ENCODE data around the gene SLC24A1. TPM values are rescaled to one million over a fixed set of nuclear protein-coding genes. Genes with fewer than 3 reads are reported as not detected.

Gene SLC24A1
- total RNA-seq, 1 donor from 2014 or later = 3.7 TPM

DNA sequence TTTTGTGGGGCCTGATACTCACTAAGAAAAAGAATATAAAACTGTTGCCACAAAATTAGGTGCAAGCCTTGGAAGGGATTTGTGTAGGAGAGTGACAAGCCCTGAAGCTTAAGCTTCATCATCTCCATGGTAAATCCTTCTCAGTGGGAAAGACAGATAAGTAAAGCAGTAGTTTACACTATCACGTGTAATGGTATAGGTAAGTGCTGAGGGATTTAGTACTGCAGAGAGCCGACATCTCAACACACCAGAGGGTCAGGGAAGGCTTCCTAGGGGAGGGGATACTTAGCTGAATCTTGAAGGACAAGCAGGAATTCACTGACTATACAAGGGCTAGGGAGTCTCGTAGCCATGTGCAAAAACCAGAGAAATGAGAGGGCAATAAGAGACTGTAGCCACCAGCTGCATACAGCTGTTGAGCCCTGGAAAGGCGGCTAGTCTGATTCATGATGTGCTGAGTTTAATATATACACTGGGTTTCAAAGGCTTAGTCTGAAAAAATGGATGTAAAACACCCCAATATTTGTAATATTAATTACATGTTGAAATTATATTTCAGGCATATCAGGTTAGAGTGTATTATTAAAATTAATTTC is 11.1 kb downstream of the SLC24A1 start:
- Histone ChIP-seq H3K9me3 (ENCODE audit: control insufficient read depth in 3 of 3, low read length in 3 of 3) (no peaks in the 10 kb centered on the region), H3K27ac (ENCODE audit: low read depth, low read length) (no peak overlapping the region), H3K4me1 (ENCODE audit: control insufficient read depth in 3 of 3, insufficient read depth in 3 of 3, low read length in 3 of 3) (no peaks in the 10 kb centered on the region), H3K4me3 (ENCODE audit: low read length in 3 of 3) (no peak overlapping the region), H3K9ac (ENCODE audit: low read depth in 1 of 3, low read length in 3 of 3) (no peak overlapping the region), H3K27me3 (ENCODE audit: control insufficient read depth in 3 of 3, insufficient read depth in 3 of 3, low read length in 3 of 3) (no peaks in the 10 kb centered on the region), H3K36me3 (ENCODE audit: control insufficient read depth in 3 of 3, insufficient read depth in 3 of 3, low read length in 3 of 3) (no peaks in the 10 kb centered on the region)

DNA sequence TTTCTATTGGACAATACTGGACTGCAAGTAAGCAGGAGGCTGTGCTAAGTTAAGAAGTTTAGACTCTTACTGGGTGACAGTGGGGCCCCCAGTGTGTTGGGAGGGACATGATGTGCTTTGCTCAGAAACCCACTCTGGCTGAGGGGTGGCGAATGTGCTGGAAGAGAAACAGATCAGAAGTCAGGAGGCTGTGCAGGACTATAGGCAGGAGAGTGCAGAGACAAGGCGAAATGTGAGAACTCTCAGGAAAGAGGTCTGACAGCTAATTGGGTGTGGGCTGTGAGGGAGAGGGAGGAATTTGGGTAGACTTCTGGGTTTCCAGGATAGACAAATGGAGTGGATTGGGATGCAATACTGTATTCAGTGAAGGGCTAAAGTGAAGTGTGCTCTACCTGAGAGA is 12.0 kb downstream of the SLC24A1 start:
- Histone ChIP-seq H3K9me3 (ENCODE audit: control insufficient read depth in 3 of 3, low read length in 3 of 3) (no peaks in the 10 kb centered on the region), H3K4me1 (ENCODE audit: control insufficient read depth in 3 of 3, insufficient read depth in 3 of 3, low read length in 3 of 3) (peaks cover 0 to 6% (median under 1%) of the 10 kb centered on the region in 3 donors)

DNA sequence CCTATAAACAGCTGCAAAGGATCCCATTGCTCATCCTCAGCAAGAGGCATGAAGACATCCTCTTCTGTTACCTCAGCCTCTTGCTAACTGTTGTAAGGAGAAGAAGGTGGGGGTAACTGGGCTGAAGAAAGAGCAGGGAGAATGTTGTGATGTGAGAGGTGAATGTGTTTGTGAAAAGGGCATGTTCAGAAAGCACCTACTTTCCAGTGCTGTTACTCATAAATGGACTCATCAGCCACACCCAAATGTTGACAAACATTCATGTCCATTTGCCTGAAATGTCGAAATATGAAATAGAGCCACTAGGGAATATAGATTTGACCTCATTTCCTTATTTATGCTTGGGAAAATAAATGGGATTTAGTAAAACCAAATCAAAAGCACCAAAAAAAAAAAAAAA is 12.6 kb downstream of the SLC24A1 start:
- H3K4me1 ChIP-seq (ENCODE audit: control insufficient read depth in 3 of 3, insufficient read depth in 3 of 3, low read length in 3 of 3) = peaks cover 0 to 10% (median 2%) of the 10 kb centered on the region in 3 donors
- H3K27me3 ChIP-seq (ENCODE audit: control insufficient read depth in 3 of 3, insufficient read depth in 3 of 3, low read length in 3 of 3) = no peaks in the 10 kb centered on the region
- H3K27ac ChIP-seq (ENCODE audit: low read depth, low read length) = no peak overlapping the region
- no peaks in the 10 kb centered on the region for H3K36me3 ChIP-seq (ENCODE audit: control insufficient read depth in 3 of 3, insufficient read depth in 3 of 3, low read length in 3 of 3)
- H3K4me3 ChIP-seq (ENCODE audit: low read length in 3 of 3) = no peak overlapping the region
- H3K9me3 ChIP-seq (ENCODE audit: control insufficient read depth in 3 of 3, low read length in 3 of 3) = no peaks in the 10 kb centered on the region
- H3K9ac ChIP-seq (ENCODE audit: low read depth in 1 of 3, low read length in 3 of 3) = no peak overlapping the region

More for the DNA sequence above, 12.0 kb downstream of the SLC24A1 start:
- Histone ChIP-seq H3K27ac (ENCODE audit: low read depth, low read length) (no peak overlapping the region), H3K9ac (ENCODE audit: low read depth in 1 of 3, low read length in 3 of 3) (no peak overlapping the region), H3K36me3 (ENCODE audit: control insufficient read depth in 3 of 3, insufficient read depth in 3 of 3, low read length in 3 of 3) (no peaks in the 10 kb centered on the region), H3K27me3 (ENCODE audit: control insufficient read depth in 3 of 3, insufficient read depth in 3 of 3, low read length in 3 of 3) (no peaks in the 10 kb centered on the region), H3K4me3 (ENCODE audit: low read length in 3 of 3) (no peak overlapping the region)

GRCh38 chr15:65638109-65638508 is 16.4 kb downstream of the SLC24A1 start:
- H3K36me3 ChIP-seq (ENCODE audit: control insufficient read depth in 3 of 3, insufficient read depth in 3 of 3, low read length in 3 of 3) = no peaks in the 10 kb centered on the region
- H3K27ac ChIP-seq (ENCODE audit: low read depth, low read length) = no peak overlapping the region
- no peaks in the 10 kb centered on the region for H3K9me3 ChIP-seq (ENCODE audit: control insufficient read depth in 3 of 3, low read length in 3 of 3)
- no peak overlapping the region for H3K9ac ChIP-seq (ENCODE audit: low read depth in 1 of 3, low read length in 3 of 3)
- H3K4me3 ChIP-seq (ENCODE audit: low read length in 3 of 3) = no peak overlapping the region
- H3K27me3 ChIP-seq (ENCODE audit: control insufficient read depth in 3 of 3, insufficient read depth in 3 of 3, low read length in 3 of 3) = no peaks in the 10 kb centered on the region
- peaks cover 2 to 10% (median 3%) of the 10 kb centered on the region in 3 donors for H3K4me1 ChIP-seq (ENCODE audit: control insufficient read depth in 3 of 3, insufficient read depth in 3 of 3, low read length in 3 of 3)

DNA sequence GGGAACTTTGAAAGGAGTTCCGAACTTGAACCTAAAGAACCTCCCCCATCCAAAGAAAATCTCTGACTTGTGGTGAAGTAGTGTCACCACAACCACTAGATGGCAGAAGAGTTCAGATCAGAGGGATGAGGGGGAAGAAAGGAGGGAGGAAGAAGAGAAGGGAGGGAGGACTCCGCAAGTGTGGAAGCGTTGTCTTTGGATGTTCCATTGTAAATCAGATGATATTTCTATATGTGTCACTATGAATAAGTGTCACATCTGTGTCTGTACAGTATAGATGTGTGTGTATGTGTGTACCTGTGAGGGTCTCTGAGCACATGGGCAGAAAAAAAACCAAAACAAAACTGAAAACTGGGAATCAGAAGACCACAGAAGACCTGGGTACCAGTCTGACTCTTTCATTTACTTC is 16.9 kb downstream of the SLC24A1 start:
- H3K27ac ChIP-seq (ENCODE audit: low read depth, low read length) = no peak overlapping the region
- peaks cover 2 to 10% (median 3%) of the 10 kb centered on the region in 3 donors for H3K4me1 ChIP-seq (ENCODE audit: control insufficient read depth in 3 of 3, insufficient read depth in 3 of 3, low read length in 3 of 3)
- H3K27me3 ChIP-seq (ENCODE audit: control insufficient read depth in 3 of 3, insufficient read depth in 3 of 3, low read length in 3 of 3) = no peaks in the 10 kb centered on the region
- H3K9me3 ChIP-seq (ENCODE audit: control insufficient read depth in 3 of 3, low read length in 3 of 3) = no peaks in the 10 kb centered on the region
- H3K36me3 ChIP-seq (ENCODE audit: control insufficient read depth in 3 of 3, insufficient read depth in 3 of 3, low read length in 3 of 3) = no peaks in the 10 kb centered on the region
- H3K4me3 ChIP-seq (ENCODE audit: low read length in 3 of 3) = no peak overlapping the region
- no peak overlapping the region for H3K9ac ChIP-seq (ENCODE audit: low read depth in 1 of 3, low read length in 3 of 3)

DNA sequence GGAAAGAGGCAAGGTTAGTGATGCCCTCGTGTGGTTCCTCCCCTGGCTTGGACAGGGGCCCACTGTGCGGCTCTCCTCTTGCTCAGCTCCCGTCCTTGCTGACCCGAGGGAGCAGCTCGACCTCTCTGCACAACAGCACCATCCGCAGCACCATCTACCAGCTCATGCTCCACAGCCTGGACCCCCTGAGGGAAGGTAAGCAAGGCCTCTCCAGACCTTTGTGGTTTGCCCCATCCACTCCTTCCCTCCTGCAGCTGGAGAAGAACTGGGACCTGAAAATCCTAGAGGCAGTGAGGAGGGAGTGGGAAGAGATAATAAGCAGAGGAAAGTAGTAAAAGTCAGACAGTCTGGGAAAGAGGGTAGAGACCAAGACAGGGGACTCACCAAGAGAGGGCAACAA is 17.8 kb downstream of the SLC24A1 start:
- Histone ChIP-seq H3K9me3 (ENCODE audit: control insufficient read depth in 3 of 3, low read length in 3 of 3) (no peaks in the 10 kb centered on the region), H3K4me1 (ENCODE audit: control insufficient read depth in 3 of 3, insufficient read depth in 3 of 3, low read length in 3 of 3) (peaks cover 2 to 10% (median 3%) of the 10 kb centered on the region in 3 donors), H3K36me3 (ENCODE audit: control insufficient read depth in 3 of 3, insufficient read depth in 3 of 3, low read length in 3 of 3) (no peaks in the 10 kb centered on the region), H3K4me3 (ENCODE audit: low read length in 3 of 3) (no peak overlapping the region), H3K27ac (ENCODE audit: low read depth, low read length) (no peak overlapping the region), H3K9ac (ENCODE audit: low read depth in 1 of 3, low read length in 3 of 3) (no peak overlapping the region), H3K27me3 (ENCODE audit: control insufficient read depth in 3 of 3, insufficient read depth in 3 of 3, low read length in 3 of 3) (no peaks in the 10 kb centered on the region)

DNA sequence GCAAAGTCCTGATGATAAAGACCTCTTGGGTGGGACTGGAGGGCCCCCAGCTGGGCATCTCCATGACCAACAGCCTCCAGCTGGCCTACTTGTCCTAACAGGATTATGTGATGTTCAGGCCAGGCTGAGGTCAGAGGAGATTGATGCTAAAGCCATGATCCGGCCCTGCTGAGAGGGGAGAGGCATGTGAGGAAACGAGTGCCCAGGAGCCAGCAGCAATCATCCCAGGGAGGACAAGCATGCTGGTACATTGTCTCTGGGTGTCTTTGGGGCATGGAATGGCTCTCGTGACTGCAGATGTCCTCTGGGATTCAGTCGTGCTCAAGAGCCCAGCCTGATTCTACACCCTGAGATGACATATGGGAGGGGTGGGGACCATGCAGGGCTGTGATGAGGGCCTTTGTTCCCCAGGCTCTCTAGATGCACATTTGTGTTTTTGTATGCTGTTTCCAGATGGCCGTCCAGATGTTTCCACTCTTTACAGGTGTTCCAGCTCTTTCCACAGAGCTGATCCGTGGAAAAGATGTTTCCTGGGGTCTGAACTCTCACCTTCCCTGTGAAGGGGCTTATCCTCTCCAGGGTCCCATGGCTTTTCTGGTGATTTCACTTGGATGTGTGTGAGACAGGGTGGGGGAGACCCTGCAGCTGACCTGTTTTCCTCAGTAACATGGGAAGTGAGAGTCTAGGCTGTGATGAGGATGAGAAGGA is 20.2 kb downstream of the SLC24A1 start:
- Histone ChIP-seq H3K4me1 (ENCODE audit: control insufficient read depth in 3 of 3, insufficient read depth in 3 of 3, low read length in 3 of 3) (peaks cover 2 to 10% (median 3%) of the 10 kb centered on the region in 3 donors), H3K36me3 (ENCODE audit: control insufficient read depth in 3 of 3, insufficient read depth in 3 of 3, low read length in 3 of 3) (peaks cover 0 to 4% (median 0%) of the 10 kb centered on the region in 3 donors), H3K9me3 (ENCODE audit: control insufficient read depth in 3 of 3, low read length in 3 of 3) (no peaks in the 10 kb centered on the region), H3K9ac (ENCODE audit: low read depth in 1 of 3, low read length in 3 of 3) (no peak overlapping the region), H3K27ac (ENCODE audit: low read depth, low read length) (no peak overlapping the region), H3K4me3 (ENCODE audit: low read length in 3 of 3) (no peak overlapping the region), H3K27me3 (ENCODE audit: control insufficient read depth in 3 of 3, insufficient read depth in 3 of 3, low read length in 3 of 3) (no peaks in the 10 kb centered on the region)

- H3K27me3 ChIP-seq (ENCODE audit: control insufficient read depth in 3 of 3, insufficient read depth in 3 of 3, low read length in 3 of 3) = no peaks in the 10 kb centered on the region
- no peaks in the 10 kb centered on the region for H3K9me3 ChIP-seq (ENCODE audit: control insufficient read depth in 3 of 3, low read length in 3 of 3)
- H3K36me3 ChIP-seq (ENCODE audit: control insufficient read depth in 3 of 3, insufficient read depth in 3 of 3, low read length in 3 of 3) = peaks cover 0 to 4% (median 0%) of the 10 kb centered on the region in 3 donors
- H3K27ac ChIP-seq (ENCODE audit: low read depth, low read length) = no peak overlapping the region
- H3K4me1 ChIP-seq (ENCODE audit: control insufficient read depth in 3 of 3, insufficient read depth in 3 of 3, low read length in 3 of 3) = peaks cover 2 to 10% (median 3%) of the 10 kb centered on the region in 3 donors
- no peak overlapping the region for H3K9ac ChIP-seq (ENCODE audit: low read depth in 1 of 3, low read length in 3 of 3)
- H3K4me3 ChIP-seq (ENCODE audit: low read length in 3 of 3) = no peak overlapping the region
These were observed 20.9 kb downstream of the SLC24A1 start for GRCh38 chr15:65642594-65642993.

DNA sequence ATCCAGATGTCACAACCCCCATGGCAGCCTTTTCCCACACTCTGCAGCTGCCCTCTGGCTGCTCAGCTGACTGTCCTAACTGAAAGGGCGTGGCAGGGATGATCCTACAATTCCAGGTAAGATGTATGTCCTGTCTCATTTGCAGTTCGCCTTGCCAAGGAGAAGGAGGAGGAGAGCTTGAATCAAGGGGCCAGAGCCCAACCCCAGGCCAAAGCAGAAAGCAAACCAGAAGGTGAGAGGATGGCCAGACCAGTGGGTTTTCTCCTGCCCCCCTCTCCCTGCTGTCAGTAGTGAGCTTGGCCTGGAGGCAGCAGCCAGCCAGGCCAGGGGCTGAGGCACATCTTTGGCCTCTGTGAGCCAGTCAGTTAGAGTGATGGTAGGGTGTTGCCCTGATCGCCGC is 22.5 kb downstream of the SLC24A1 start:
- no peak overlapping the region for H3K27ac ChIP-seq (ENCODE audit: low read depth, low read length)
- H3K36me3 ChIP-seq (ENCODE audit: control insufficient read depth in 3 of 3, insufficient read depth in 3 of 3, low read length in 3 of 3) = peaks cover 0 to 4% (median 0%) of the 10 kb centered on the region in 3 donors

GRCh38 chr15:65645392-65645791 is 23.7 kb downstream of the SLC24A1 start:
- H3K9ac ChIP-seq (ENCODE audit: low read depth in 1 of 3, low read length in 3 of 3) = no peak overlapping the region
- H3K4me3 ChIP-seq (ENCODE audit: low read length in 3 of 3) = no peak overlapping the region
- H3K27ac ChIP-seq (ENCODE audit: low read depth, low read length) = no peak overlapping the region
- no peaks in the 10 kb centered on the region for H3K27me3 ChIP-seq (ENCODE audit: control insufficient read depth in 3 of 3, insufficient read depth in 3 of 3, low read length in 3 of 3)
- peaks cover 0 to 3% (median 0%) of the 10 kb centered on the region in 3 donors for H3K4me1 ChIP-seq (ENCODE audit: control insufficient read depth in 3 of 3, insufficient read depth in 3 of 3, low read length in 3 of 3)
- no peaks in the 10 kb centered on the region for H3K9me3 ChIP-seq (ENCODE audit: control insufficient read depth in 3 of 3, low read length in 3 of 3)
- H3K36me3 ChIP-seq (ENCODE audit: control insufficient read depth in 3 of 3, insufficient read depth in 3 of 3, low read length in 3 of 3) = peaks cover 0 to 4% (median 3%) of the 10 kb centered on the region in 3 donors

More for the DNA sequence above, 22.5 kb downstream of the SLC24A1 start:
- Histone ChIP-seq H3K27me3 (ENCODE audit: control insufficient read depth in 3 of 3, insufficient read depth in 3 of 3, low read length in 3 of 3) (no peaks in the 10 kb centered on the region), H3K4me3 (ENCODE audit: low read length in 3 of 3) (no peak overlapping the region), H3K9me3 (ENCODE audit: control insufficient read depth in 3 of 3, low read length in 3 of 3) (no peaks in the 10 kb centered on the region), H3K4me1 (ENCODE audit: control insufficient read depth in 3 of 3, insufficient read depth in 3 of 3, low read length in 3 of 3) (peaks cover 0 to 3% (median 0%) of the 10 kb centered on the region in 3 donors), H3K9ac (ENCODE audit: low read depth in 1 of 3, low read length in 3 of 3) (no peak overlapping the region)

All from skeletal muscle tissue (tissue), 4 donors.